ENCODE data around the gene OSER1. TPM values are rescaled to one million over a fixed set of nuclear protein-coding genes. Genes with fewer than 3 reads are reported as not detected.

OSER1 gene
- total and polyA plus RNA-seq, 9 of the 15 experiments (the other 6 are each of a cell fraction or from before 2014, with no cell fraction given), result 15.5 to 57.3 (median 19.9) TPM

GRCh38 chr20:44255942-44256341 lies 45.4 kb upstream of the OSER1 start:
- Histone ChIP-seq H3K9ac (ENCODE audit: insufficient read depth in 1 of 2, low read depth in 2 of 2, low read length in 2 of 2) (no peak overlapping the region), H2AFZ (ENCODE audit: low read depth, low read length) (no peak overlapping the region), H3K79me2 (ENCODE audit: control insufficient read depth, insufficient read depth, low read length) (no peaks in the 10 kb centered on the region), H3K27me3 (ENCODE audit: control insufficient read depth in 2 of 2, insufficient read depth in 2 of 2, low read length in 2 of 2) (peaks cover 0 to 6% of the 10 kb centered on the region in 2 experiments; a peak in 1 of 5 replicates), H3K4me3 (no peak overlapping the region), H3K36me3 (ENCODE audit: control insufficient read depth, insufficient read depth, low read length) (no peaks in the 10 kb centered on the region), H3K9me1 (ENCODE audit: control insufficient read depth, insufficient read depth, low read length) (no peaks in the 10 kb centered on the region), H3K4me2 (ENCODE audit: insufficient read depth, low read length) (no peak overlapping the region), H3K27ac (ENCODE audit: extremely low read depth, low read depth, low read length) (no peak overlapping the region), H4K20me1 (replicated peaks; ENCODE audit: control insufficient read depth, insufficient read depth, low read length) (peaks cover 8% of the 10 kb centered on the region), H3K4me1 (replicated peaks in 1 of 2; ENCODE audit: control insufficient read depth in 2 of 2, insufficient read depth in 2 of 2, low read length in 2 of 2) (no peaks in the 10 kb centered on the region; a peak in 1 of 5 replicates), H3K9me3 (replicated peaks; ENCODE audit: control insufficient read depth, insufficient read depth, low read depth, low read length) (no peaks in the 10 kb centered on the region)
- ChIA-PET POLR2A (no interaction called here), CTCF (ENCODE audit: low intra/inter-chr PET ratio) (no interaction called here)
- BruUV-seq (replicated peaks), result no TSS peak
- 0 out of 4 replicates have a peak, but pooled peaks of 1 of the 2 experiments have one; percentile 9 for TF ChIP-seq KDM1A (IDR thresholded peaks at IDR 0.05)
- TF ChIP-seq BCOR (IDR thresholded peaks at IDR 0.05), result peak; percentile 38; the same call in 1 of the 2 replicates
- TF ChIP-seq ZFP36 (IDR thresholded peaks at IDR 0.05; ENCODE audit: low read depth, low read length, partially characterized antibody), result peak; percentile 81
- TF ChIP-seq RBM25 (IDR thresholded peaks at IDR 0.05; ENCODE audit: low read depth, low read length, severe bottlenecking), result peak; percentile 84
- TF ChIP-seq DACH1 (IDR thresholded peaks at IDR 0.05; ENCODE audit: partially characterized antibody), result no peak
- TF ChIP-seq ZNF609 (CRISPR knock-in tag; IDR thresholded peaks at IDR 0.05; ENCODE audit: borderline replicate concordance), result no peak
- intact Hi-C loops (cut with micrococcal nuclease), result no loop called here
- FAIRE-seq (no peak), ATAC-seq (no peak), DNase-seq (ENCODE audit: extremely low read depth in 1 of 4, low spot score in 3 of 4) (no peak)
- in situ Hi-C loops (cut with MboI), result no loop called here
- 13% methylated on average over 1 of the region's 1 CpG for WGBS (ENCODE audit: insufficient coverage, low coverage, missing lambda C conversion rate)
